ENCODE results near the gene PBX4.

- TF ChIP-seq EP300 (IDR thresholded peaks at IDR 0.05) (no peak), POLR2A (IDR thresholded peaks at IDR 0.05) (no peak), CTCF (IDR thresholded peaks at IDR 0.05) (no peak)
Measured at GRCh38 chr19:19582471-19582870, 36.0 kb downstream of the PBX4 start.
